Measurements from ENCODE around the gene KCNJ15. TPM values are rescaled to one million over a fixed set of nuclear protein-coding genes. Genes with fewer than 3 reads are reported as not detected.

Gene KCNJ15
- total and polyA plus RNA-seq, 2 experiments from 2014 or later: not detected

- no peak overlapping the region for H3K4me2 ChIP-seq
- no peaks in the 10 kb centered on the region for H3K36me3 ChIP-seq (ENCODE audit: insufficient read depth)
- peaks cover 8% of the 10 kb centered on the region for H3K27me3 Mint-ChIP-seq (ENCODE audit: insufficient read depth, low read depth, poor library complexity)
- no peaks in the 10 kb centered on the region for H3K4me1 ChIP-seq (ENCODE audit: insufficient read depth)
- H3K36me3 Mint-ChIP-seq (ENCODE audit: low read depth): no peaks in the 10 kb centered on the region
- no peaks in the 10 kb centered on the region for H3K79me2 ChIP-seq (replicated peaks; ENCODE audit: insufficient read depth)
- no peak overlapping the region for H3K27ac ChIP-seq (ENCODE audit: low read depth)
- H3K4me3 Mint-ChIP-seq: no peak overlapping the region
- H4K20me1 ChIP-seq (replicated peaks; ENCODE audit: insufficient read depth): no peaks in the 10 kb centered on the region
- H3K4me1 Mint-ChIP-seq: no peaks in the 10 kb centered on the region
- H3K4me3 ChIP-seq: no peak overlapping the region
- TF ChIP-seq EZH2 (IDR thresholded peaks at IDR 0.05; ENCODE audit: low read depth, unreplicated experiment) (no peak), EZH2phosphoT487 (IDR thresholded peaks at IDR 0.05; ENCODE audit: unreplicated experiment) (no peak), NANOG (IDR thresholded peaks at IDR 0.05; ENCODE audit: borderline replicate concordance) (no peak), CREB1 (CRISPR knock-in tag; IDR thresholded peaks at IDR 0.05; ENCODE audit: low read depth) (no peak), ZNF462 (CRISPR knock-in tag; IDR thresholded peaks at IDR 0.05) (no peak), STAT1 (IDR thresholded peaks at IDR 0.05; ENCODE audit: unreplicated experiment) (no peak), ZNF114 (CRISPR knock-in tag; IDR thresholded peaks at IDR 0.05) (no peak), REST (IDR thresholded peaks at IDR 0.05; ENCODE audit: unreplicated experiment) (no peak), ETS1 (IDR thresholded peaks at IDR 0.05) (no peak)
- TF ChIP-seq, protein P1, sequence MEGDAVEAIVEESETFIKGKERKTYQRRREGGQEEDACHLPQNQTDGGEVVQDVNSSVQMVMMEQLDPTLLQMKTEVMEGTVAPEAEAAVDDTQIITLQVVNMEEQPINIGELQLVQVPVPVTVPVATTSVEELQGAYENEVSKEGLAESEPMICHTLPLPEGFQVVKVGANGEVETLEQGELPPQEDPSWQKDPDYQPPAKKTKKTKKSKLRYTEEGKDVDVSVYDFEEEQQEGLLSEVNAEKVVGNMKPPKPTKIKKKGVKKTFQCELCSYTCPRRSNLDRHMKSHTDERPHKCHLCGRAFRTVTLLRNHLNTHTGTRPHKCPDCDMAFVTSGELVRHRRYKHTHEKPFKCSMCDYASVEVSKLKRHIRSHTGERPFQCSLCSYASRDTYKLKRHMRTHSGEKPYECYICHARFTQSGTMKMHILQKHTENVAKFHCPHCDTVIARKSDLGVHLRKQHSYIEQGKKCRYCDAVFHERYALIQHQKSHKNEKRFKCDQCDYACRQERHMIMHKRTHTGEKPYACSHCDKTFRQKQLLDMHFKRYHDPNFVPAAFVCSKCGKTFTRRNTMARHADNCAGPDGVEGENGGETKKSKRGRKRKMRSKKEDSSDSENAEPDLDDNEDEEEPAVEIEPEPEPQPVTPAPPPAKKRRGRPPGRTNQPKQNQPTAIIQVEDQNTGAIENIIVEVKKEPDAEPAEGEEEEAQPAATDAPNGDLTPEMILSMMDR (conservative IDR thresholded peaks at IDR 0.05; ENCODE audit: low read depth in 2 of 2): no peak
- H3F3A ChIP-seq (replicated peaks; ENCODE audit: low read depth): no peaks in the 10 kb centered on the region
- no peak for ATAC-seq
- H3K27ac Mint-ChIP-seq: no peak overlapping the region
- no peaks in the 10 kb centered on the region for H3K9me3 Mint-ChIP-seq
- no peak for DNase-seq (ENCODE audit: low spot score)
- H2AFZ ChIP-seq: no peak overlapping the region
- 0 out of 2 replicates have a peak, but pooled peaks cover 3% of the 10 kb centered on the region for H3K9me2 ChIP-seq (ENCODE audit: insufficient read depth)
- no peaks in the 10 kb centered on the region for H3K27me3 ChIP-seq (ENCODE audit: insufficient read depth)
These were observed 27.4 kb downstream of the KCNJ15 start for GRCh38 chr21:38284216-38284615.

All from GM23338 (cell line).